HepG2 (cell line): ENCODE data around the gene GPATCH3. TPM values are rescaled to one million over a fixed set of nuclear protein-coding genes. Genes with fewer than 3 reads are reported as not detected.
"Not testable (repeated sequence)": the region's sequence is repeated elsewhere in the genome, so short reads cannot be mapped to it uniquely, and the experiment has no call there.

ENCODE experiments used
- ATAC-seq: fragments of 200-7000 bp; cut with Tn5 transposase; 3 replicates; pipeline ENCODE4 v1.9.1; 2020; ENCODE audit warnings: mild to moderate bottlenecking, moderate library complexity
- BruUV-seq: library from RNA; stranded (reverse); fragments of 400-500 nt; replicated peaks from 2 replicates; lab custom pipeline; 2021; lab: Mats Ljungman, UMichigan
- CTCF ChIA-PET: fragments of 300-600 bp; formaldehyde crosslinking; extraction: SDS; loops from one replicate; lab custom pipeline; 2021; ENCODE audit warnings: low total read pairs, inconsistent platforms, low intra/inter-chr PET ratio; lab: Yijun Ruan, JAX
- POLR2A ChIA-PET: fragments of 350-600 bp; sonication (Branson Sonifier 250); formaldehyde crosslinking; loops from one replicate; lab custom pipeline; 2020; ENCODE audit warnings: antibody characterized with exemption, inconsistent platforms; lab: Yijun Ruan, JAX
- DNase-seq: peaks from one replicate; pipeline ENCODE4 v3.0.0-alpha.2; 2015; ENCODE audit warnings: low spot score
- FAIRE-seq: peaks from 3 replicates; lab custom pipeline; 2011; peaks lifted over from hg19 to GRCh38; lab: Jason Lieb, UNC
- H2AFZ ChIP-seq: one replicate; pipeline ENCODE4 v1.6.1; 2011; ENCODE audit warnings: low read length, inconsistent platforms
- H3K27ac ChIP-seq: fragments of 300-600 bp; 3 replicates; pipeline ENCODE4 v1.8.0; 2011; ENCODE audit warnings: mixed run types, mild to moderate bottlenecking, mixed read lengths, low read length, inconsistent platforms; ENCODE audit not compliant: insufficient read depth; ENCODE audit errors: extremely low read length
- H3K27me3 ChIP-seq, 2 experiments: fragments of 200-600 bp in 1 of 2; 2 replicates in 1 of 2; 3 replicates in 1 of 2; pipeline versions ENCODE4 v1.6.0 to v1.8.0; 2011; ENCODE audit warnings: low read length in 2 of 2, mild to moderate bottlenecking in 2 of 2, moderate library complexity in 2 of 2, inconsistent platforms in 1 of 2; ENCODE audit not compliant: insufficient read depth in 2 of 2, control insufficient read depth in 1 of 2
- H3K36me3 ChIP-seq, 2 experiments: fragments of 200-600 bp in 1 of 2; replicated peaks in 1 of 2; 2 replicates in 1 of 2; 3 replicates in 1 of 2; pipeline versions ENCODE4 v1.5.1 to v1.8.0; 2011; ENCODE audit warnings: low read length in 2 of 2, inconsistent platforms in 1 of 2; ENCODE audit not compliant: insufficient read depth in 2 of 2, control insufficient read depth in 1 of 2
- H3K4me1 ChIP-seq: 2 replicates; pipeline ENCODE4 v1.5.1; 2012; ENCODE audit warnings: low read length, inconsistent platforms; ENCODE audit not compliant: insufficient read depth
- H3K4me2 ChIP-seq: 2 replicates; pipeline ENCODE4 v1.6.0; 2011; ENCODE audit warnings: low read depth, low read length, inconsistent platforms
- H3K4me3 ChIP-seq, 3 experiments: fragments of 200-600 bp in 1 of 3; sonication (generic), shearing (Covaris generic) in 1 of 3; replicated peaks in 1 of 3; 2 replicates each; pipeline ENCODE4 v1.5.1; 2011 to 2016; ENCODE audit warnings: low read length in 3 of 3, inconsistent platforms in 2 of 3, low read depth in 2 of 3, mild to moderate bottlenecking in 2 of 3, control low read depth in 1 of 3, mixed read lengths in 1 of 3; ENCODE audit not compliant: insufficient read depth in 1 of 3
- H3K79me2 ChIP-seq: one replicate; pipeline ENCODE4 v1.6.1; 2011; ENCODE audit warnings: low read length, inconsistent platforms; ENCODE audit not compliant: insufficient read depth
- H3K9ac ChIP-seq: 2 replicates; pipeline ENCODE4 v1.6.0; 2011; ENCODE audit warnings: mild to moderate bottlenecking, low read depth, low read length, inconsistent platforms; ENCODE audit not compliant: insufficient read depth
- H3K9me3 ChIP-seq: 2 replicates; pipeline ENCODE4 v1.5.1; 2012; ENCODE audit warnings: mild to moderate bottlenecking, low read length
- H4K20me1 ChIP-seq: 2 replicates; pipeline ENCODE4 v1.6.0; 2011; ENCODE audit warnings: inconsistent platforms, mild to moderate bottlenecking, low read length, moderate library complexity; ENCODE audit not compliant: insufficient read depth
- CHCHD3 ChIP-seq: sonication (generic); formaldehyde crosslinking; IDR thresholded peaks from 2 replicates; pipeline ENCODE4 v1.8.0; 2022; ENCODE audit warnings: mild to moderate bottlenecking, missing genetic modification reagents, moderate library complexity
- DMTF1 ChIP-seq: sonication (generic); formaldehyde crosslinking; IDR thresholded peaks from 2 replicates; pipeline ENCODE4 v1.4.0; 2020; ENCODE audit warnings: mild to moderate bottlenecking, missing genetic modification reagents
- MXD4 ChIP-seq: IDR thresholded peaks from 2 replicates; pipeline ENCODE4 v1.6.1; 2016; ENCODE audit warnings: mild to moderate bottlenecking, missing biosample characterization, missing genetic modification reagents
- POLR2AphosphoS2 ChIP-seq: IDR thresholded peaks from 2 replicates; pipeline ENCODE4 v1.6.1; 2011; ENCODE audit warnings: low read depth, low read length, improper control_type of control experiment
- RORA ChIP-seq: sonication (generic); formaldehyde crosslinking; IDR thresholded peaks from 2 replicates; pipeline ENCODE4 v1.5.0; 2020; ENCODE audit warnings: mild to moderate bottlenecking, missing genetic modification reagents, moderate library complexity
- SRSF1 ChIP-seq: fragments of 200-400 bp; formaldehyde crosslinking; optimal IDR thresholded peaks from 2 replicates; pipeline ENCODE3; 2017; ENCODE audit warnings: mild to moderate bottlenecking, low read depth, low read length, moderate library complexity
- ZNF33B ChIP-seq: sonication (generic); formaldehyde crosslinking; IDR thresholded peaks from 2 replicates; pipeline ENCODE4 v1.5.1; 2020; ENCODE audit warnings: mild to moderate bottlenecking, missing genetic modification reagents
- ZNF34 ChIP-seq: sonication (generic); formaldehyde crosslinking; IDR thresholded peaks from 2 replicates; pipeline ENCODE4 v1.4.0; 2020; ENCODE audit warnings: mild to moderate bottlenecking, missing genetic modification reagents, borderline replicate concordance
- WGBS: methylation state at CpG from one replicate; pipeline ENCODE4 v1.1.6; 2017; ENCODE audit warnings: low lambda C conversion rate; 5-methylcytosine and 5-hydroxymethylcytosine counted together
- in situ Hi-C: cut with HindIII; loops from 2 replicates; pipeline ENCODE4 v1.10.0; 2017; ENCODE audit warnings: low pct_unique_long_range_greater_than_20kb; ENCODE audit not compliant: extremely low pct_ligation_motif_present
- intact Hi-C: fragments of 100-400 bp; cut with micrococcal nuclease; formaldehyde crosslinking; loops from one replicate; pipeline ENCODE4 v1.10.0; 2022; ENCODE audit not compliant: unreplicated experiment
- polyA plus RNA-seq, 8 experiments: library from polyadenylated mRNA; depleted of rRNA in 3 of 8; stranded (reverse) in 7 of 8; unstranded in 1 of 8; fragments of >200 nt; fragmentation: Illumina TruSeq in 4 of 8; extraction: Trizol in 4 of 8; gene quantifications; 2 replicates each; pipeline versions ENCODE4 v1.2.1 to v1.2.3, GENCODE V29; 2011 to 2016; ENCODE audit warnings: low read depth in 4 of 8, missing spikeins in 1 of 8, mixed read lengths in 1 of 8; ENCODE audit not compliant: insufficient read depth in 1 of 8
- total RNA-seq, 5 experiments: library from RNA; depleted of rRNA; stranded (reverse); fragments of >200 nt; fragmentation: Illumina TruSeq; extraction: Trizol; gene quantifications; 2 replicates each; pipeline ENCODE4 v1.2.3, GENCODE V29; 2016; ENCODE audit warnings: low read depth in 1 of 5

The GPATCH3 gene
- total and polyA plus RNA-seq, 2 of the 13 experiments (the other 11 are each of a cell fraction or from before 2014, with no cell fraction given), result 8.3 to 11.0 TPM

GRCh38 chr1:26874896-26875295, 25.4 kb downstream of the GPATCH3 start:
- ChIA-PET POLR2A (no interaction called here), CTCF (no interaction called here)
- Histone ChIP-seq H3K4me2 (no peak overlapping the region), H3K9ac (no peak overlapping the region), H3K79me2 (no peaks in the 10 kb centered on the region), H4K20me1 (no peaks in the 10 kb centered on the region), H3K36me3 (peaks cover 11 to 14% of the 10 kb centered on the region in 2 experiments), H3K4me1 (peaks cover 9% of the 10 kb centered on the region), H2AFZ (no peak overlapping the region), H3K27me3 (no peaks in the 10 kb centered on the region), H3K4me3 (no peak overlapping the region), H3K9me3 (no peaks in the 10 kb centered on the region), H3K27ac (no peak overlapping the region)
- FAIRE-seq, result no peak
- no TSS peak for BruUV-seq
- no peak for ATAC-seq
- no peak for DNase-seq
- in situ Hi-C loops (no loop called here), intact Hi-C loops (loop anchor here (5.0 to 10.0 kb wide), 2 partner anchors 63 to 270 kb away; no protein-coding TSS in a partner anchor)
- no peak for TF ChIP-seq ZNF34 (CRISPR knock-in tag)
- TF ChIP-seq SRSF1, result no peak
- TF ChIP-seq ZNF33B (CRISPR knock-in tag), result no peak
- no peak for TF ChIP-seq MXD4 (CRISPR knock-in tag)
- no peak for TF ChIP-seq RORA
- TF ChIP-seq CHCHD3 (CRISPR knock-in tag), result no peak
- TF ChIP-seq DMTF1, result no peak
- TF ChIP-seq POLR2AphosphoS2, result no peak
- WGBS, result 87% methylated on average over 4 of the region's 4 CpGs

GRCh38 chr1:26873097-26873496, 27.2 kb downstream of the GPATCH3 start:
- DNase-seq, H3K27me3 ChIP-seq, BruUV-seq, H3K9ac ChIP-seq, CTCF ChIA-PET, in situ Hi-C loops, H3K27ac ChIP-seq, H2AFZ ChIP-seq, H3K4me3 ChIP-seq, FAIRE-seq, H3K79me2 ChIP-seq, ATAC-seq, H3K36me3 ChIP-seq, H3K9me3 ChIP-seq, H4K20me1 ChIP-seq, H3K4me2 ChIP-seq: not testable (repeated sequence)
- POLR2A ChIA-PET, result interaction anchor here (1.4 kb wide), 1 partner anchor 8 kb away, joined by 8 read pairs; no protein-coding TSS in a partner anchor
- H3K4me1 ChIP-seq, result peaks cover 18% of the 10 kb centered on the region
- intact Hi-C loops, result loop anchor here (10.0 kb wide), 1 partner anchor 268 kb away; no protein-coding TSS in a partner anchor
- WGBS, result 65% methylated on average over 2 of the region's 2 CpGs
